B cell (primary cell): ENCODE results near the gene HOXA5. TPM values are rescaled to one million over a fixed set of nuclear protein-coding genes. Genes with fewer than 3 reads are reported as not detected.

Experiments
- ATAC-seq: fragments of 200-7000 bp; cut with Tn5 transposase; one replicate; pipeline ENCODE4 v1.10.0; 2021; ENCODE audit warnings: low read depth, mild to moderate bottlenecking, moderate number of reproducible peaks, moderate library complexity
- CTCF ChIA-PET: fragments of 350-600 bp; sonication (Branson Sonifier 250); formaldehyde crosslinking; loops from one replicate; lab custom pipeline; 2021; ENCODE audit warnings: antibody characterized with exemption, inconsistent platforms; lab: Charles Lee
- POLR2A ChIA-PET: fragments of 350-600 bp; sonication (Branson Sonifier 250); formaldehyde crosslinking; loops from one replicate; lab custom pipeline; 2021; ENCODE audit warnings: antibody characterized with exemption; lab: Charles Lee
- DNase-seq: peaks from one replicate; pipeline ENCODE4 v3.0.0; 2013
- H2AFZ ChIP-seq: 2 replicates; pipeline ENCODE4 v1.6.1; 2012; ENCODE audit warnings: mild to moderate bottlenecking, low read depth, low read length; ENCODE audit not compliant: insufficient read depth, poor library complexity, severe bottlenecking
- H3K27ac ChIP-seq, 2 donors: 1 replicate in 1 of 2; 2 replicates in 1 of 2; pipeline ENCODE4 v1.5.1; 2012 to 2013; ENCODE audit warnings: low read length in 2 of 2, mild to moderate bottlenecking in 2 of 2, moderate library complexity in 1 of 2
- H3K27me3 ChIP-seq, 4 experiments: fragments of 200-600 bp in 1 of 4; sonication (generic) in 1 of 4; replicated peaks in 1 of 4; 1 replicate in 2 of 4; 2 replicates in 2 of 4; pipeline versions ENCODE4 v1.6.1 to v1.7.0; 2013 to 2016; ENCODE audit warnings: low read length in 3 of 4, mild to moderate bottlenecking in 2 of 4, mixed read lengths in 1 of 4, moderate library complexity in 1 of 4; ENCODE audit not compliant: insufficient read depth in 4 of 4, control insufficient read depth in 3 of 4; ENCODE audit errors: control extremely low read depth in 1 of 4
- H3K36me3 ChIP-seq, 2 experiments: replicated peaks in 1 of 2; 1 replicate in 1 of 2; 2 replicates in 1 of 2; pipeline versions ENCODE4 v1.6.1 to v1.7.1; 2013; ENCODE audit warnings: low read length in 1 of 2; ENCODE audit not compliant: insufficient read depth in 2 of 2, control insufficient read depth in 1 of 2; ENCODE audit errors: control extremely low read depth in 1 of 2, extremely low read depth in 1 of 2
- H3K4me1 ChIP-seq, 2 donors: fragments of 200-600 bp in 1 of 2; sonication (generic) in 1 of 2; 1 replicate in 1 of 2; 2 replicates in 1 of 2; pipeline versions ENCODE4 v1.5.1 to v1.6.1; 2013 to 2017; ENCODE audit warnings: low read length in 2 of 2; ENCODE audit not compliant: control insufficient read depth in 2 of 2, insufficient read depth in 2 of 2
- H3K4me2 ChIP-seq: replicated peaks from 2 replicates; pipeline ENCODE3; 2012; ENCODE audit warnings: mild to moderate bottlenecking, low read depth, low read length; ENCODE audit not compliant: poor library complexity, severe bottlenecking
- H3K4me3 ChIP-seq, 5 experiments: fragments of 200-600 bp in 1 of 5; sonication (generic) in 1 of 5; 1 replicate in 3 of 5; 2 replicates in 2 of 5; pipeline versions ENCODE4 v1.5.1 to v1.7.0; 2011 to 2016; ENCODE audit warnings: low read length in 4 of 5, mild to moderate bottlenecking in 4 of 5, low read depth in 2 of 5, control low read depth in 1 of 5, moderate library complexity in 1 of 5; ENCODE audit not compliant: insufficient read depth in 1 of 5; ENCODE audit errors: control extremely low read depth in 1 of 5, extremely low read depth in 1 of 5
- H3K79me2 ChIP-seq: fragments of 200-600 bp; sonication (generic); one replicate; pipeline ENCODE4 v1.6.0; 2016; ENCODE audit warnings: low read length; ENCODE audit not compliant: control insufficient read depth, insufficient read depth
- H3K9ac ChIP-seq: fragments of 200-600 bp; sonication (generic); 2 replicates; pipeline ENCODE4 v1.6.1; 2017; ENCODE audit warnings: mild to moderate bottlenecking, low read length, moderate library complexity
- H3K9me3 ChIP-seq, 3 donors: one replicate each; pipeline versions ENCODE4 v1.6.1 to v1.7.1; 2013; ENCODE audit warnings: low read length in 2 of 3; ENCODE audit not compliant: control insufficient read depth in 2 of 3, insufficient read depth in 1 of 3; ENCODE audit errors: control extremely low read depth in 1 of 3
- H4K20me1 ChIP-seq: 2 replicates; pipeline ENCODE4 v1.6.0; 2012; ENCODE audit warnings: mild to moderate bottlenecking, low read length; ENCODE audit not compliant: insufficient read depth, control insufficient read depth, poor library complexity, severe bottlenecking
- H3K27ac Mint-ChIP-seq: one replicate; pipeline ENCODE4 v1.8.0; 2021; ENCODE audit warnings: mixed read lengths
- H3K27me3 Mint-ChIP-seq: one replicate; pipeline ENCODE4 v1.8.0; 2021; ENCODE audit warnings: mixed read lengths
- H3K4me1 Mint-ChIP-seq: one replicate; pipeline ENCODE4 v1.8.0; 2021; ENCODE audit warnings: mixed read lengths
- H3K4me3 Mint-ChIP-seq: one replicate; pipeline ENCODE4 v1.8.0; 2021; ENCODE audit warnings: mixed read lengths
- H3K9me3 Mint-ChIP-seq: one replicate; pipeline ENCODE4 v1.8.0; 2022; ENCODE audit warnings: mixed read lengths; ENCODE audit not compliant: insufficient read depth
- CTCF ChIP-seq: fragments of 200-600 bp; IDR thresholded peaks from one replicate; pipeline ENCODE4 v1.8.0; 2022; ENCODE audit warnings: antibody characterized with exemption, mild to moderate bottlenecking
- EZH2 ChIP-seq: IDR thresholded peaks from 2 replicates; pipeline ENCODE4 v1.6.1; 2012; ENCODE audit warnings: borderline replicate concordance, low read depth, mild to moderate bottlenecking, moderate library complexity, low read length; ENCODE audit not compliant: insufficient read depth, poor library complexity, severe bottlenecking
- WGBS: methylation state at CpG from one replicate; pipeline ENCODE4 v1.1.5; 2013; ENCODE audit warnings: missing lambda C conversion rate; ENCODE audit not compliant: insufficient coverage; 5-methylcytosine and 5-hydroxymethylcytosine counted together
- intact Hi-C: fragments of 100-400 bp; cut with micrococcal nuclease; formaldehyde crosslinking; loops from one replicate; pipeline ENCODE4 v1.10.0; 2022
- polyA plus RNA-seq: library from polyadenylated mRNA; depleted of rRNA; stranded (reverse); fragments of >200 nt; gene quantifications from 2 replicates; pipeline ENCODE4 v1.2.3, GENCODE V29; 2012
- total RNA-seq, 2 donors: library from RNA; stranded (reverse); fragments of 120-200 nt in 1 of 2; gene quantifications; 1 replicate in 1 of 2; 2 replicates in 1 of 2; pipeline versions ENCODE4 v1.2.3 to v1.2.4, GENCODE V29; 2013 to 2022

HOXA5 gene
- total and polyA plus RNA-seq, 2 donors (not counting 1 experiment from before 2014, with no cell fraction given): not detected

- H3K36me3 ChIP-seq: no peaks in the 10 kb centered on the region
- H4K20me1 ChIP-seq: no peaks in the 10 kb centered on the region
- no peak overlapping the region for H3K4me3 Mint-ChIP-seq
- H3K4me2 ChIP-seq: no peak overlapping the region
- H3K27me3 ChIP-seq: peaks cover 0 to 4% (median 2%) of the 10 kb centered on the region in 4 experiments
- H3K79me2 ChIP-seq: no peaks in the 10 kb centered on the region
- POLR2A ChIA-PET: no interaction called here
- H3K4me1 ChIP-seq: no peaks in the 10 kb centered on the region
- peaks cover 2% of the 10 kb centered on the region for H3K9me3 Mint-ChIP-seq
- 100% methylated on average over 5 of the region's 8 CpGs for WGBS
- peaks cover 40% of the 10 kb centered on the region for H3K27me3 Mint-ChIP-seq
- DNase-seq (no peak), ATAC-seq (no peak)
- no peak overlapping the region for H3K4me3 ChIP-seq
- TF ChIP-seq CTCF: no peak
- TF ChIP-seq EZH2: no peak
- no peak overlapping the region for H2AFZ ChIP-seq
- CTCF ChIA-PET: interaction anchor here (1.1 kb wide), 1 partner anchor 9 kb away, joined by 4 read pairs; no protein-coding TSS in a partner anchor
- intact Hi-C loops: no loop called here
- H3K27ac Mint-ChIP-seq: no peak overlapping the region
- H3K9me3 ChIP-seq: peaks cover 0 to 11% (median 0%) of the 10 kb centered on the region in 3 donors
- H3K4me1 Mint-ChIP-seq: no peaks in the 10 kb centered on the region
- H3K27ac ChIP-seq: no peak overlapping the region
- H3K9ac ChIP-seq: no peak overlapping the region
Observed at GRCh38 chr7:27124902-27125689, 18.4 kb downstream of the HOXA5 start.
